Osteoblast (primary cell): ENCODE measurements around the gene AHCY. TPM values are rescaled to one million over a fixed set of nuclear protein-coding genes. Genes with fewer than 3 reads are reported as not detected.
"Not testable (repeated sequence)": the region's sequence is repeated elsewhere in the genome, so short reads cannot be mapped to it uniquely, and the experiment has no call there.

Experiments used
- DNase-seq: peaks from one replicate; pipeline ENCODE4 v3.0.0; 2011; ENCODE audit warnings: low spot score, mixed read lengths; ENCODE audit not compliant: insufficient read length; ENCODE audit errors: missing footprints
- H2AFZ ChIP-seq: 2 replicates; pipeline ENCODE4 v1.6.0; 2011; ENCODE audit warnings: mild to moderate bottlenecking, low read length
- H3K27ac ChIP-seq: 2 replicates; pipeline ENCODE4 v1.5.1; 2011; ENCODE audit warnings: mild to moderate bottlenecking, low read depth, low read length, moderate library complexity
- H3K27me3 ChIP-seq: 2 replicates; pipeline ENCODE4 v1.6.0; 2012; ENCODE audit warnings: mild to moderate bottlenecking, control low read depth, inconsistent platforms, low read length, moderate library complexity; ENCODE audit not compliant: insufficient read depth
- H3K36me3 ChIP-seq: 2 replicates; pipeline ENCODE4 v1.5.1; 2011; ENCODE audit warnings: mild to moderate bottlenecking, low read length, control low read depth, moderate library complexity; ENCODE audit not compliant: insufficient read depth
- H3K4me1 ChIP-seq: 2 replicates; pipeline ENCODE4 v1.5.1; 2011; ENCODE audit warnings: mild to moderate bottlenecking, low read length, control low read depth, moderate library complexity; ENCODE audit not compliant: insufficient read depth
- H3K4me2 ChIP-seq: 2 replicates; pipeline ENCODE4 v1.6.0; 2011; ENCODE audit warnings: mild to moderate bottlenecking, low read length; ENCODE audit not compliant: insufficient read depth
- H3K4me3 ChIP-seq: fragments of 200-600 bp; sonication (generic); 3 replicates; pipeline ENCODE4 v1.5.1; 2012; ENCODE audit warnings: mild to moderate bottlenecking, low read length, inconsistent platforms; ENCODE audit not compliant: insufficient read depth
- H3K79me2 ChIP-seq: 2 replicates; pipeline ENCODE4 v1.6.0; 2012; ENCODE audit warnings: mild to moderate bottlenecking, low read length, control low read depth, inconsistent platforms; ENCODE audit not compliant: insufficient read depth
- H3K9me3 ChIP-seq: 2 replicates; pipeline ENCODE4 v1.5.1; 2011; ENCODE audit warnings: low read depth, low read length, control low read depth
- H4K20me1 ChIP-seq: 2 replicates; pipeline ENCODE4 v1.6.0; 2012; ENCODE audit warnings: mild to moderate bottlenecking, low read length, control low read depth; ENCODE audit not compliant: insufficient read depth
- total RNA-seq: library from RNA; depleted of rRNA; stranded (reverse); fragments of >200 nt; gene quantifications from 2 replicates; pipeline ENCODE4 v1.2.3, GENCODE V29; 2012
- TF ChIP-seq, protein P1 (sequence below): IDR thresholded peaks from 2 replicates; pipeline ENCODE4 v1.5.1; 2011; ENCODE audit warnings: mild to moderate bottlenecking, low read depth, low read length, moderate library complexity; ENCODE audit errors: extremely low read depth

AHCY gene
- total RNA-seq, 1 donor: 87.6 TPM

DNA sequence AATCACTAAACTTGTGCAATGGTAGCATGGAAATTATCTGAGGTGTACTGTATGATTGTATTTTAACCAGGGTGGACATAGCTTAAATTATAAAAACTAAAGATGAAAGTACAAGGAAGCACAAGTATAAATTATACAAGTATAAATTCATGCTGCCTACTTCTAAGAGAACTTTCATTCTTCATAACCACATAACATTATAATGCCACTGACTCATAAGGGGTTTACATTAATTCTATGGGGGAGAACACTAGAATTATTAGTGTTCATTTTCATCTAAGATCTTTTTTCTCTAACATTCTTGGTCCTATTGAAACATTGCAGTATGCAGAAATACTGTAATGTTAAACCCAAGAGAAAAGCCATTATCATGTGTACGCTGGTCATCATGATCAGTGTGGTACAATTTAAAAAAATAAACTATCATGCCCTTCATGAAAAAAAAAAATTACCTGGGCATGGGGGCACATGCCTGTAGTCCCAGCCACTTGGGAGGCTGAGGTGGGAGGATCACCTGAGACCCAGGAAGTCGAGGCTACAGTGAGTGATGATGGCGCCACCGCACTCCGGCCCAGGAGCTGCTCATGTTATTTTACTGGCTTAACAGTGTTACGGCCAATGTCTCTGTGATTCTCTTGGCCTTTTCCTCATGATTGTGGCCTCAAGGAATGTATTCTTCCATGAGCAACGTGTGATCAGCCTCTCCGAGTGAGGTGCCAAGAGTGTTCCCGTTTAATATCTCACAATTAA, 25.9 kb upstream of the AHCY start:
- no peaks in the 10 kb centered on the region for H3K4me1 ChIP-seq
- no peaks in the 10 kb centered on the region for H3K9me3 ChIP-seq
- H2AFZ ChIP-seq: no peak overlapping the region
- H3K27ac ChIP-seq: no peak overlapping the region
- no peaks in the 10 kb centered on the region for H3K79me2 ChIP-seq
- no peak overlapping the region for H3K4me3 ChIP-seq
- TF ChIP-seq, protein P1, sequence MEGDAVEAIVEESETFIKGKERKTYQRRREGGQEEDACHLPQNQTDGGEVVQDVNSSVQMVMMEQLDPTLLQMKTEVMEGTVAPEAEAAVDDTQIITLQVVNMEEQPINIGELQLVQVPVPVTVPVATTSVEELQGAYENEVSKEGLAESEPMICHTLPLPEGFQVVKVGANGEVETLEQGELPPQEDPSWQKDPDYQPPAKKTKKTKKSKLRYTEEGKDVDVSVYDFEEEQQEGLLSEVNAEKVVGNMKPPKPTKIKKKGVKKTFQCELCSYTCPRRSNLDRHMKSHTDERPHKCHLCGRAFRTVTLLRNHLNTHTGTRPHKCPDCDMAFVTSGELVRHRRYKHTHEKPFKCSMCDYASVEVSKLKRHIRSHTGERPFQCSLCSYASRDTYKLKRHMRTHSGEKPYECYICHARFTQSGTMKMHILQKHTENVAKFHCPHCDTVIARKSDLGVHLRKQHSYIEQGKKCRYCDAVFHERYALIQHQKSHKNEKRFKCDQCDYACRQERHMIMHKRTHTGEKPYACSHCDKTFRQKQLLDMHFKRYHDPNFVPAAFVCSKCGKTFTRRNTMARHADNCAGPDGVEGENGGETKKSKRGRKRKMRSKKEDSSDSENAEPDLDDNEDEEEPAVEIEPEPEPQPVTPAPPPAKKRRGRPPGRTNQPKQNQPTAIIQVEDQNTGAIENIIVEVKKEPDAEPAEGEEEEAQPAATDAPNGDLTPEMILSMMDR: no peak
- H3K36me3 ChIP-seq: no peaks in the 10 kb centered on the region
- no peaks in the 10 kb centered on the region for H4K20me1 ChIP-seq
- H3K4me2 ChIP-seq: no peak overlapping the region
- DNase-seq: no peak
- no peaks in the 10 kb centered on the region for H3K27me3 ChIP-seq

DNA sequence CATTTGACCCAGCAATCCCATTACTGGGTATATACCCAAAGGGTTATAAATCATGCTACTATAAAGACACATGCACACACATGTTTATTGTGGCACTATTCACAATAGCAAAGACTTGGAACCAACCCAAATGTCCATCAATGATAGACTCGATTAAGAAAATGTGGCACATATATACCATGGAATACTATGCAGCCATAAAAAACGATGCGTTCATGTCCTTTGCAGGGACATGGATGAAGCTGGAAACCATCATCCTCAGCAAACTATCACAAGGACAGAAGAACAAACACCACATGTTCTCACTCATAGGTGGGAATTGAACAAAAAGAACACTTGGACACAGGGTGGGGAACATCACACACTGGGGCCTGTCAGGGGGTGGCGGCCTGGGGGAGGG, 25.1 kb upstream of the AHCY start:
- H3K27ac ChIP-seq, H3K27me3 ChIP-seq, H3K36me3 ChIP-seq: not testable (repeated sequence)

DNA sequence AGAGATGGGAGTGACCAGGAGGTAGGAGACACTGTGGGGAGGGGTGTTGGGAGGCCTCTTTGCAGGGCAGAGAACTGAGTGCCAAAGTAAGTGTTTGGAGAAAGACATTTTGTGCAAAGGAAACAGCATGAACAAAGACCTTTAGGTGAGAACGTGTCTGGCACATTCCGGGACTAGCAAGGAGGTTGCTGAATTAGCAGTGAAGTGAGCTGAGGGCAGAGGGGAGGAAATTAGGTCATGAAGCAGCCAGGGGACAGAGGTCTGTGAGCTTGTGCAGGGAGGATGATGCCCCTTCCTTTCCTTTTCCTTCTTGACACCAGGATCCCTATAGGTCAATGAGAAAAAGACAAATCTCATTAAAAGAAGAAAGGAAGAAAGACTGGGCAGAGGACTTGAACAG, 21.4 kb upstream of the AHCY start:
- no peaks in the 10 kb centered on the region for H3K27me3 ChIP-seq
- H3K27ac ChIP-seq: no peak overlapping the region
- TF ChIP-seq, protein P1: no peak
- no peak for DNase-seq
- no peaks in the 10 kb centered on the region for H3K4me1 ChIP-seq
- H3K4me2 ChIP-seq: no peak overlapping the region
- no peak overlapping the region for H3K4me3 ChIP-seq
- H4K20me1 ChIP-seq: no peaks in the 10 kb centered on the region
- H3K36me3 ChIP-seq: no peaks in the 10 kb centered on the region
- H3K9me3 ChIP-seq: no peaks in the 10 kb centered on the region
- H3K79me2 ChIP-seq: no peaks in the 10 kb centered on the region
- H2AFZ ChIP-seq: peak overlapping the region; percentile 15

More for the DNA sequence above, 25.1 kb upstream of the AHCY start:
- not testable (repeated sequence) for H3K4me1 ChIP-seq, DNase-seq, H4K20me1 ChIP-seq, H3K79me2 ChIP-seq, H3K4me2 ChIP-seq, H2AFZ ChIP-seq, H3K4me3 ChIP-seq, H3K9me3 ChIP-seq

DNA sequence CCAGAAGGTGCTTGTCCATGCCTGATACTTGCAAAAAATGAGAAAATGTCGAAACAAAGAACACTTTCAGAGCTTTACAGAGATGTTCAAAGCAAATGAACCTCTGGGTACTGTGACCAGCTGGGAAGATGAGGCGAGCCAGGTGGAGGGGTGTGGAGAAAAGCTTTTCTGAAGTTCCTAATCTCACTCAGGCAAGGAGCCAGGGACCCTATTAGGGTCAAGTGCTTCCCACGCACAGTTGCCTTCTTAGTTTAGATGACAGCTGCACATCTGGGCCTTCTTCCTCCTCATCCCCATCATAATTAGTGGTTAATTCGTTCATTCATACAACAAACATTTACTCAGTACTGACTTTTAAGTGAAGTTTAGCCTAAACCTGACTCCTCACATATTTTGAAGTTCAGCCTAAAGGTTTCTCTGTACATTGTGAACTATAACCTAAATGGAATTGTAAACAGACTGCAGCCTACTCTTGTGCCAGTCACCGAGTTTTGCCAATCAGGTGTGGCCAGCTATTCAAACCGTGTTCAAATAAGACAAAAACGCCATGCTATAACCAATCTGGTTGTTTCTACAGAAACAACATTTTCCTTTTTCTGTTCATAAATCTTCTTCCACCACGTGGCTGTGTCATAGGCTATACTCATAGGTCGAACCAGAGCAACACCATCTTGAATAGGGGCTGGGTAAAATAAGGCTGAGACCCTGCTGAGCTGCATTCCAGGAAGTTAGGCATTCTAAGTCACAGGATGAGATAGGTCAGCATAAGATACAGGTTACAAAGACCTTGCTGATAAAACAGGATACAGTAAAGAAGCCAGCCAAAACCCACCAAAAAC, 19.3 kb upstream of the AHCY start:
- TF ChIP-seq, protein P1: no peak
- no peak for DNase-seq
- no peak overlapping the region for H3K4me2 ChIP-seq

More for the DNA sequence above, 19.3 kb upstream of the AHCY start:
- Histone ChIP-seq H3K79me2 (no peaks in the 10 kb centered on the region), H3K4me3 (no peak overlapping the region), H3K4me1 (no peaks in the 10 kb centered on the region), H3K27me3 (no peaks in the 10 kb centered on the region), H3K9me3 (no peaks in the 10 kb centered on the region), H3K27ac (no peak overlapping the region), H3K36me3 (no peaks in the 10 kb centered on the region), H4K20me1 (no peaks in the 10 kb centered on the region), H2AFZ (no peak overlapping the region)
